NCI-H1092 (cell line): Measurements from ENCODE around the gene HCAR3.
"Not testable (repeated sequence)": the region's sequence is repeated elsewhere in the genome, so short reads cannot be mapped to it uniquely, and the experiment has no call there.

Experiments used
- DNase-seq: peaks from one replicate; lab custom pipeline; 2025; lab: John Stamatoyannopoulos, UW

HCAR3 gene

GRCh38 chr12:122722387-122722786 lies 5.8 kb upstream of the HCAR3 start:
- DNase-seq = no peak

GRCh38 chr12:122721057-122721545 lies 4.5 kb upstream of the HCAR3 start:
- DNase-seq = no peak

GRCh38 chr12:122715211-122715610 lies 1.4 kb downstream of the HCAR3 start:
- not testable (repeated sequence) for DNase-seq

- DNase-seq = not testable (repeated sequence)
Measured at GRCh38 chr12:122713491-122714188, 3.0 kb downstream of the HCAR3 start.

GRCh38 chr12:122711266-122711665 lies 5.3 kb downstream of the HCAR3 start:
- not testable (repeated sequence) for DNase-seq

- DNase-seq = not testable (repeated sequence)
Measured at GRCh38 chr12:122710341-122710740, 6.3 kb downstream of the HCAR3 start.

GRCh38 chr12:122709287-122709686 lies 7.3 kb downstream of the HCAR3 start:
- not testable (repeated sequence) for DNase-seq

- DNase-seq = not testable (repeated sequence)
Measured at GRCh38 chr12:122703841-122704240, 12.8 kb downstream of the HCAR3 start.

- not testable (repeated sequence) for DNase-seq
Measured at GRCh38 chr12:122702890-122703611, 13.6 kb downstream of the HCAR3 start, which contains the start of gene HCAR2. TSS of gene HCAR2 (minus strand) at chr12:122703357. CDS start at chr12:122703283, 74 bp downstream.

GRCh38 chr12:122701481-122701880 lies 15.1 kb downstream of the HCAR3 start:
- not testable (repeated sequence) for DNase-seq

GRCh38 chr12:122700038-122700710 lies 16.4 kb downstream of the HCAR3 start:
- DNase-seq = not testable (repeated sequence)

GRCh38 chr12:122696922-122697321 lies 19.7 kb downstream of the HCAR3 start:
- not testable (repeated sequence) for DNase-seq

- no peak for DNase-seq
Measured at GRCh38 chr12:122691566-122691965, 25.0 kb downstream of the HCAR3 start.

GRCh38 chr12:122688291-122688690 lies 28.3 kb downstream of the HCAR3 start:
- DNase-seq = no peak

GRCh38 chr12:122687086-122687485 lies 29.5 kb downstream of the HCAR3 start:
- DNase-seq = no peak

GRCh38 chr12:122686538-122686937 lies 30.1 kb downstream of the HCAR3 start:
- no peak for DNase-seq

- DNase-seq = no peak
Measured at GRCh38 chr12:122684297-122684813, 32.3 kb downstream of the HCAR3 start.

GRCh38 chr12:122681814-122682213 lies 34.8 kb downstream of the HCAR3 start:
- DNase-seq = no peak

GRCh38 chr12:122680989-122681388 lies 35.6 kb downstream of the HCAR3 start:
- DNase-seq = not testable (repeated sequence)

GRCh38 chr12:122676781-122677180 lies 39.8 kb downstream of the HCAR3 start:
- not testable (repeated sequence) for DNase-seq

- not testable (repeated sequence) for DNase-seq
Measured at GRCh38 chr12:122676015-122676414, 40.6 kb downstream of the HCAR3 start.

GRCh38 chr12:122672515-122672914 lies 44.1 kb downstream of the HCAR3 start:
- no peak for DNase-seq
